Loucy (cell line): ENCODE measurements around the gene THBS4.
A peak's percentile ranks its signal among the peaks of the same experiment; 100 is the strongest.

Source experiments
- H2AFZ ChIP-seq: fragments of 200-600 bp; sonication (generic); 2 replicates; pipeline ENCODE4 v1.6.0; 2016; ENCODE audit warnings: antibody characterized with exemption, mild to moderate bottlenecking, low read length, moderate library complexity
- H3F3A ChIP-seq: fragments of 200-600 bp; 2 replicates; pipeline ENCODE4 v1.6.0; 2016; ENCODE audit warnings: antibody characterized with exemption, low read depth, mild to moderate bottlenecking
- H3K27me3 ChIP-seq: fragments of 200-600 bp; sonication (generic); 2 replicates; pipeline ENCODE4 v1.6.1; 2014; ENCODE audit warnings: low read length, mild to moderate bottlenecking; ENCODE audit not compliant: insufficient read depth, poor library complexity, severe bottlenecking
- H3K36me3 ChIP-seq: fragments of 200-600 bp; sonication (generic); 2 replicates; pipeline ENCODE4 v1.6.1; 2016; ENCODE audit warnings: low read length; ENCODE audit not compliant: insufficient read depth
- H3K4me1 ChIP-seq: fragments of 200-600 bp; sonication (generic); 2 replicates; pipeline ENCODE4 v1.5.1; 2014; ENCODE audit warnings: low read length, mild to moderate bottlenecking; ENCODE audit not compliant: insufficient read depth, poor library complexity, severe bottlenecking
- H3K4me2 ChIP-seq: fragments of 200-600 bp; sonication (generic); 2 replicates; pipeline ENCODE4 v1.6.0; 2014; ENCODE audit warnings: antibody characterized with exemption, low read length, low read depth, mild to moderate bottlenecking; ENCODE audit not compliant: poor library complexity, severe bottlenecking
- H3K4me3 ChIP-seq: fragments of 200-600 bp; sonication (generic); 2 replicates; pipeline ENCODE4 v1.5.1; 2014; ENCODE audit warnings: low read length, mild to moderate bottlenecking, mixed read lengths; ENCODE audit not compliant: poor library complexity, severe bottlenecking
- H3K79me2 ChIP-seq: fragments of 200-600 bp; sonication (generic); 2 replicates; pipeline ENCODE4 v1.6.1; 2014; ENCODE audit warnings: low read length; ENCODE audit not compliant: insufficient read depth
- H3K9ac ChIP-seq: fragments of 200-600 bp; sonication (generic); 2 replicates; pipeline ENCODE4 v1.6.0; 2014; ENCODE audit warnings: mild to moderate bottlenecking, low read depth, low read length, moderate library complexity; ENCODE audit not compliant: poor library complexity, severe bottlenecking
- H3K9me2 ChIP-seq: fragments of 200-600 bp; sonication (generic); replicated peaks from 2 replicates; pipeline ENCODE4 v1.6.1; 2016; ENCODE audit warnings: low read depth, low read length, mixed read lengths
- H3K9me3 ChIP-seq: fragments of 200-600 bp; sonication (generic); 2 replicates; pipeline ENCODE4 v1.6.1; 2014; ENCODE audit warnings: mild to moderate bottlenecking, antibody characterized with exemption, low read length, low read depth; ENCODE audit not compliant: insufficient read depth
- H4K20me1 ChIP-seq: fragments of 200-600 bp; sonication (generic); 2 replicates; pipeline ENCODE4 v1.6.0; 2014; ENCODE audit warnings: antibody characterized with exemption, low read length, mild to moderate bottlenecking; ENCODE audit not compliant: insufficient read depth, poor library complexity, severe bottlenecking
- CTCF ChIP-seq: fragments of 200-600 bp; sonication (generic); conservative IDR thresholded peaks from 2 replicates; pipeline ENCODE4 v1.5.1; 2014; ENCODE audit warnings: mild to moderate bottlenecking, antibody characterized with exemption, low read length
- EZH2phosphoT487 ChIP-seq: fragments of 200-600 bp; IDR thresholded peaks from 2 replicates; pipeline ENCODE4 v1.6.1; 2018; ENCODE audit warnings: antibody characterized with exemption, mild to moderate bottlenecking, moderate library complexity, borderline replicate concordance

The THBS4 gene

GRCh38 chr5:80114860-80115259 lies 79.7 kb downstream of the THBS4 start:
- peaks cover 4% of the 10 kb centered on the region; the same call in 1 of the 2 replicates for H3K9me3 ChIP-seq

GRCh38 chr5:80116000-80116399 lies 80.9 kb downstream of the THBS4 start:
- Histone ChIP-seq H4K20me1 (no peaks in the 10 kb centered on the region), H3K27me3 (peaks cover 6% of the 10 kb centered on the region), H3K9me2 (no peaks in the 10 kb centered on the region), H3K9me3 (peaks cover 4% of the 10 kb centered on the region; the same call in 1 of the 2 replicates), H3F3A (no peaks in the 10 kb centered on the region), H3K36me3 (no peaks in the 10 kb centered on the region), H3K4me1 (peaks cover 4% of the 10 kb centered on the region), H3K4me3 (no peak overlapping the region), H3K9ac (no peak overlapping the region), H3K4me2 (no peak overlapping the region), H2AFZ (no peak overlapping the region), H3K79me2 (no peaks in the 10 kb centered on the region)
- TF ChIP-seq CTCF (no peak), EZH2phosphoT487 (no peak)

More at GRCh38 chr5:80114860-80115259, 79.7 kb downstream of the THBS4 start:
- Histone ChIP-seq H3K36me3 (no peaks in the 10 kb centered on the region), H3K27me3 (peaks cover 6% of the 10 kb centered on the region), H3K9me2 (no peaks in the 10 kb centered on the region), H3K4me2 (no peak overlapping the region), H3K4me3 (no peak overlapping the region), H3K79me2 (no peaks in the 10 kb centered on the region), H3F3A (no peaks in the 10 kb centered on the region), H2AFZ (no peak overlapping the region), H4K20me1 (no peaks in the 10 kb centered on the region), H3K4me1 (peaks cover 4% of the 10 kb centered on the region), H3K9ac (no peak overlapping the region)
- no peak for TF ChIP-seq EZH2phosphoT487

- TF ChIP-seq EZH2phosphoT487 (no peak), CTCF (no peak)
- no peaks in the 10 kb centered on the region for H3K9me2 ChIP-seq
- no peak overlapping the region for H3K9ac ChIP-seq
- H3K4me1 ChIP-seq, result peaks cover 4% of the 10 kb centered on the region
- H3K4me2 ChIP-seq, result no peak overlapping the region
- H3K9me3 ChIP-seq, result peaks cover 4% of the 10 kb centered on the region; the same call in 1 of the 2 replicates
- no peak overlapping the region for H2AFZ ChIP-seq
- H3K79me2 ChIP-seq, result no peaks in the 10 kb centered on the region
- H3F3A ChIP-seq, result no peaks in the 10 kb centered on the region
- no peaks in the 10 kb centered on the region for H3K36me3 ChIP-seq
- H3K27me3 ChIP-seq, result peaks cover 6% of the 10 kb centered on the region
- H4K20me1 ChIP-seq, result no peaks in the 10 kb centered on the region
- no peak overlapping the region for H3K4me3 ChIP-seq
These were observed 81.3 kb downstream of the THBS4 start for GRCh38 chr5:80116465-80116864.

- Histone ChIP-seq H3F3A (no peaks in the 10 kb centered on the region), H3K9me2 (no peaks in the 10 kb centered on the region), H3K4me2 (no peak overlapping the region), H4K20me1 (no peaks in the 10 kb centered on the region), H3K9me3 (peaks cover 4% of the 10 kb centered on the region; the same call in 1 of the 2 replicates), H3K9ac (no peak overlapping the region), H3K4me1 (peaks cover 4% of the 10 kb centered on the region), H3K4me3 (no peak overlapping the region), H2AFZ (no peak overlapping the region), H3K79me2 (no peaks in the 10 kb centered on the region), H3K36me3 (no peaks in the 10 kb centered on the region), H3K27me3 (peaks cover 6% of the 10 kb centered on the region)
- TF ChIP-seq EZH2phosphoT487, result 0 out of 2 replicates have a peak, but pooled peaks have one; percentile 9
- no peak for TF ChIP-seq CTCF
These were observed 82.3 kb downstream of the THBS4 start for GRCh38 chr5:80117446-80117845.
